GM19351 (cell line): Measurements from ENCODE around the gene ANKRD30B.
"Not testable (repeated sequence)": the region's sequence is repeated elsewhere in the genome, so short reads cannot be mapped to it uniquely, and the experiment has no call there.

Experiments used
- ATAC-seq: cut with Tn5 transposase; IDR thresholded peaks from one replicate; pipeline ENCODE4 v1.9.1; 2021; ENCODE audit warnings: mild to moderate bottlenecking, moderate library complexity; ENCODE audit not compliant: unreplicated experiment

ANKRD30B gene

DNA sequence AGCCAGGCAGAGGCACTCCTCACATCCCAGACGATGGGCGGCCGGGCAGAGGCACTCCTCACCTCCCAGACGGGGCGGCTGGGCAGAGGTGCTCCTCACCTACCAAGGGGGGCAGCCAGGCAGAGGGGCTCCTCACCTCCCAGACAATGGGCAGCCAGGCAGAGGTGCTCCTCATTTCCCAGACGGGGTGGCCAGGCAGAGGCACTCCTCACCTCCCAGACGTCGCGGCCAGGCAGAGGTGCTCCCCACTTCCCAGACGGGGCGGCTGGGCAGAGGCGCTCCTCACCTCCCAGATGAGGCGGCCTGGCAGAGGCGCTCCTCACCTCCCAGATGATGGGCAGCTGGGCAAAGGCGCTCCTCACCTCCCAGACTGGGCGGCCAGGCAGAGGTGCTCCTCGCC lies 107.7 kb downstream of the ANKRD30B start:
- not testable (repeated sequence) for ATAC-seq

- not testable (repeated sequence) for ATAC-seq
Measured at GRCh38 chr18:14856256-14856655, 108.3 kb downstream of the ANKRD30B start.

DNA sequence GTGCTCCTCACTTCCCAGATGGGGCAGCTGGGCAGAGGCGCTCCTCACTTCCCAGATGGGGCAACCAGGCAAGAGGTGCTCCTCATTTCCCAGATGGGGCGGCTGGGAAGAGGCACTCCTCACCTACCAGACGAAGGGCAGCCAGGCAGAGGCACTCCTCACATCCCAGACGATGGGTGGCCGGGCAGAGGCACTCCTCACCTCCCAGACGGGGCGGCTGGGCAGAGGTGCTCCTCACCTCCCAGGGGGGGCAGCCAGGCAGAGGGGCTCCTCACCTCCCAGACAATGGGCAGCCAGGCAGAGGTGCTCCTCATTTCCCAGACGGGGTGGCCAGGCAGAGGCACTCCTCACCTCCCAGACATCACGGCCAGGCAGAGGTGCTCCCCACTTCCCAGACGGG lies 110.5 kb downstream of the ANKRD30B start:
- not testable (repeated sequence) for ATAC-seq

DNA sequence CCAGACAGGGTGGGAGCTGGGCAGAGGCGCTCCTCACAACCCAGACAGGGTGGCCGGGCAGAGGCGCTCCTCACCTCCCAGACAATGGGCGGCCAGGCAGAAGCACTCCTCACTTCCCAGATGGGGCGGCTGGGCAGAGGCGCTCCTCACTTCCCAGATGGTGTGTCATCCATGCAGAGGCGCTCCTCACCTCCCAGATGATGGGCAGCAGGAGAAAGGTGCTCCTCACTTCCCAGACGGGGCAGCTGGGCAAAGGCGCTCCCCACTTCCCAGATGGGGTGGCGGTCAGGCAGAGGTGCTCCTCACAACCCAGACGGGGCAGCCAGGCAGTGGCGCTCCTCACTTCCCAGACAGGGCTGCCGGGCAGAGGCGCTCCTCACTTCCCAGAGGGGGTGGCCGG lies 112.0 kb downstream of the ANKRD30B start:
- ATAC-seq = not testable (repeated sequence)

DNA sequence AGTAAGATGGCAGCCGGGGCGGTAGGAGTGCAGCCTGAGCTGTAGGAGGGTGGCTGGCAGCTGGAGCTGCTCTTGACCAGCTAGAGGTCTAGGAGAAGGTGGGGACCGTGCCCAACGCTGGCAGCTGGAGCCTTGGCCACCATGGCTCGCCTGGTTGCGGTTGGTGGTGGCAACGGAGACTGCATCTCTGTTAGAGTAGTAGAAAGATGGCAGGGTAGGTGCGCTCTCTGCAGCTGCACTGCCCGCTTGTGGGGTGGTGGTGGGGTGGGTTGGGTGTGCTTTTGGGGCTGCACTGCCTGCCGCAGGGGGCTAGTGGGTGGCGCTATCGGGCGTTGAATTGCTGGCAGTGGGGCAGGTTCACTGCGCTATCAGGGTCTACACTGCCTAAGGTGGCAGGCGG lies 118.5 kb downstream of the ANKRD30B start:
- not testable (repeated sequence) for ATAC-seq

DNA sequence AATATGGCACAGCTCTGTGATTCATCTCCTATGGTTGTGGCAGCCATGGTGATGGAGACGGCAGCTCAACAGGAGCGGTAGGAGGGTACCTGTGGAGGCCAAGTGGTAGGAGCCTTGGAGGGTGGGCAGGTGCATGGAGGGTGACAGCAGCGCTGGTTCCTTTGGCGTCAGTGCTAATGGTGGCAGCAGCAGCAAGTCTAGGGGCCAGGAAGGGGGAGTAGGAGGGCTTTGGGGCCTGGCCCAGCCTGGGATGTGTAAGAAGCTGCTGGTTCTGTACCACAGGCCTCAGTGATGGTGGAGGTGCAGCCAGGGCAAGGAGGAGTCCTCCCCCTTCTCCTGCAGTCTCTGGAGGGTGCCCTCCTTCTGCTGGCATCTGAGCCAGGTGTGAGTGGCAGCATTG lies 120.0 kb downstream of the ANKRD30B start:
- not testable (repeated sequence) for ATAC-seq

DNA sequence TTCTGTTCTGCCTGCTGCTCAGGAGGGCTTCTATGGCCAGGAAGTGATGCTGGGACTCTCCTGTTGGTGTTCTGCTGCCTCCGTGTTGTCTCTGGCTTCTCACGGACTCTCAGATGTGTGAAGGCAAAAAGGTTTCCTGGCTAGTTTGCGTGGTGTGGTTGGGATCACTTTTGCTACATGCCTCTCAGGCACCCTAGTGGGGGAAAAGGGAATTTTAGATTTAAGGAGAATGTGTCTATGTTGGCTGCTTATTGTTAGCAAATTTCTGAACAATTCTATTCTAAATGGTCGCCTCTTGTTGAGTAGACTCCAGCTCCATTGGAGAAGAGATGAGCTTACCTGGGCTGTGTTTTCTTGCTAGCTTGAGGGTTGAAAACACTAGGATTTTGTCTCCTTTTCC lies 120.9 kb downstream of the ANKRD30B start:
- ATAC-seq = not testable (repeated sequence)

DNA sequence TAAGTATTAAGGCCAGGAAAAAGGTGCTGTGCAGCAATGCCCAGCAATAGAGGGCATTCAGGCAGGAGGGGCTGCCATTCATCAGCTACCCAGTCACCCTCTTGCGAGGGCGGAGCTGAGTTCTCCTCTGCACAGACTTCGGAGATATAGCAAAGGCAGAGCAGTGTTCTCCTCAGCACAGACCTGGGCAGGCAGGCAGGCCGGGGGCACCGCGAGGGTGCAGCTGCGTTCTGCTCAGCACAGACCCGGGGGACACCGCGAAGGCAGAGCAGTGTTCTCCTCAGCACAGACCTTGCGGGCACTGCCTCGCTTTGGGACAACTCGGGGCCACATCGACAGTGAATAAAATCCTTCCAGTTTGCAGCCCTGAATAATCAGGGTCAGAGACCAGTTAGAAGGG lies 130.9 kb downstream of the ANKRD30B start:
- not testable (repeated sequence) for ATAC-seq

- ATAC-seq = no peak
Measured at GRCh38 chr18:14900435-14900834, 152.5 kb downstream of the ANKRD30B start.
